H1 (cell line): Measurements from ENCODE around the gene CEBPZ. TPM values are rescaled to one million over a fixed set of nuclear protein-coding genes. Genes with fewer than 3 reads are reported as not detected.

Experiments used
- CTCF ChIA-PET: fragments of 300-600 bp; sonication (Branson Sonifier 250); formaldehyde crosslinking; loops from one replicate; lab custom pipeline; 2021; ENCODE audit not compliant: partially characterized antibody; lab: Charles Lee
- POLR2A ChIA-PET: fragments of 300-600 bp; sonication (Branson Sonifier 250); formaldehyde crosslinking; loops from one replicate; lab custom pipeline; 2021; ENCODE audit warnings: inconsistent platforms; ENCODE audit not compliant: partially characterized antibody; lab: Charles Lee
- DNase-seq, 2 experiments: peaks; one replicate each; pipeline versions ENCODE4 v3.0.0 to v3.0.0-alpha.2; 2010 to 2022; ENCODE audit warnings: low spot score in 2 of 2, low read depth in 1 of 2, mixed read lengths in 1 of 2
- FAIRE-seq: peaks from 2 replicates; lab custom pipeline; 2011; peaks lifted over from hg19 to GRCh38; lab: Jason Lieb, UNC
- H2AFZ ChIP-seq: 2 replicates; pipeline ENCODE4 v1.8.1; 2012; ENCODE audit warnings: low read length, inconsistent platforms
- H2AK5ac ChIP-seq: 2 replicates; pipeline ENCODE4 v1.6.1; 2013; ENCODE audit warnings: low read depth, low read length
- H2BK120ac ChIP-seq: replicated peaks from 2 replicates; pipeline ENCODE3; 2013; ENCODE audit warnings: low read depth, low read length, inconsistent platforms
- H2BK12ac ChIP-seq: 2 replicates; pipeline ENCODE4 v1.6.1; 2013; ENCODE audit warnings: low read depth, low read length
- H2BK15ac ChIP-seq: 2 replicates; pipeline ENCODE4 v1.6.1; 2013; ENCODE audit warnings: low read length
- H2BK20ac ChIP-seq: 2 replicates; pipeline ENCODE4 v1.6.1; 2013; ENCODE audit warnings: low read length
- H2BK5ac ChIP-seq: 2 replicates; pipeline ENCODE4 v1.6.1; 2013; ENCODE audit warnings: low read depth, low read length
- H3K14ac ChIP-seq: 2 replicates; pipeline ENCODE4 v1.6.1; 2013; ENCODE audit warnings: inconsistent platforms; ENCODE audit not compliant: insufficient read length
- H3K18ac ChIP-seq: 2 replicates; pipeline ENCODE4 v1.6.1; 2013; ENCODE audit warnings: low read length; ENCODE audit errors: extremely low read depth
- H3K23ac ChIP-seq: 2 replicates; pipeline ENCODE4 v1.6.1; 2013; ENCODE audit warnings: inconsistent platforms; ENCODE audit not compliant: insufficient read length
- H3K23me2 ChIP-seq: 2 replicates; pipeline ENCODE4 v1.6.1; 2013; ENCODE audit warnings: low read depth, low read length
- H3K27ac ChIP-seq: 2 replicates; pipeline ENCODE4 v1.6.1; 2011; ENCODE audit warnings: low read depth, low read length, inconsistent platforms
- H3K27me3 ChIP-seq, 4 experiments: replicated peaks in 1 of 4; 1 replicate in 1 of 4; 2 replicates in 3 of 4; pipeline versions ENCODE4 v1.6.1 to v1.8.1; 2011 to 2013; ENCODE audit warnings: low read length in 3 of 4, mild to moderate bottlenecking in 3 of 4, inconsistent platforms in 2 of 4, mixed read lengths in 2 of 4, moderate library complexity in 1 of 4; ENCODE audit not compliant: control insufficient read depth in 3 of 4, insufficient read depth in 3 of 4; ENCODE audit errors: extremely low read depth in 1 of 4
- H3K36me3 ChIP-seq, 4 experiments: 2 replicates each; pipeline versions ENCODE4 v1.6.1 to v1.8.1; 2011 to 2013; ENCODE audit warnings: mild to moderate bottlenecking in 4 of 4, low read length in 3 of 4, moderate library complexity in 2 of 4, control low read depth in 1 of 4, inconsistent platforms in 1 of 4; ENCODE audit not compliant: insufficient read depth in 4 of 4, control insufficient read depth in 2 of 4
- H3K4ac ChIP-seq: replicated peaks from 2 replicates; pipeline ENCODE3; 2013; ENCODE audit warnings: low read length, low read depth, mixed read lengths, inconsistent platforms; ENCODE audit not compliant: insufficient read length
- H3K4me1 ChIP-seq, 4 experiments: replicated peaks in 1 of 4; 1 replicate in 1 of 4; 2 replicates in 3 of 4; pipeline versions ENCODE4 v1.6.1 to v1.8.1; 2011 to 2013; ENCODE audit warnings: low read length in 3 of 4, inconsistent platforms in 2 of 4, mixed read lengths in 1 of 4; ENCODE audit not compliant: insufficient read depth in 4 of 4, control insufficient read depth in 3 of 4
- H3K4me2 ChIP-seq, 2 experiments: 2 replicates each; pipeline versions ENCODE4 v1.6.1 to v1.8.1; 2011 to 2013; ENCODE audit warnings: low read depth in 2 of 2, low read length in 2 of 2, control low read depth in 1 of 2, inconsistent platforms in 1 of 2, mild to moderate bottlenecking in 1 of 2; ENCODE audit not compliant: insufficient read depth in 1 of 2
- H3K4me3 ChIP-seq, 4 experiments: fragments of 200-600, 300-600 bp in 1 of 4; sonication (generic), shearing (Covaris generic), sonication (Bioruptor Twin) in 1 of 4; 2 replicates each; pipeline versions ENCODE4 v1.5.1 to v1.8.1; 2011 to 2016; ENCODE audit warnings: low read length in 4 of 4, low read depth in 3 of 4, control low read depth in 2 of 4, inconsistent platforms in 2 of 4, mild to moderate bottlenecking in 2 of 4, mixed read lengths in 1 of 4, moderate library complexity in 1 of 4; ENCODE audit not compliant: insufficient read depth in 2 of 4; ENCODE audit errors: extremely low read depth in 1 of 4
- H3K56ac ChIP-seq: replicated peaks from 2 replicates; pipeline ENCODE3; 2013; ENCODE audit warnings: low read depth, mild to moderate bottlenecking, mixed read lengths, low read length, inconsistent platforms; ENCODE audit not compliant: insufficient read length
- H3K79me1 ChIP-seq: 2 replicates; pipeline ENCODE4 v1.6.1; 2013; ENCODE audit warnings: low read depth, low read length, control low read depth
- H3K79me2 ChIP-seq, 2 experiments: 2 replicates each; pipeline versions ENCODE4 v1.6.1 to v1.8.1; 2012 to 2013; ENCODE audit warnings: low read length in 2 of 2, mild to moderate bottlenecking in 2 of 2, inconsistent platforms in 1 of 2; ENCODE audit not compliant: insufficient read depth in 2 of 2, control insufficient read depth in 1 of 2
- H3K9ac ChIP-seq, 4 experiments: replicated peaks in 1 of 4; 1 replicate in 1 of 4; 2 replicates in 3 of 4; pipeline versions ENCODE4 v1.6.1 to v1.8.1; 2011 to 2013; ENCODE audit warnings: low read depth in 3 of 4, low read length in 3 of 4, control low read depth in 2 of 4, mild to moderate bottlenecking in 2 of 4, moderate library complexity in 2 of 4, inconsistent platforms in 1 of 4; ENCODE audit errors: extremely low read depth in 1 of 4
- H3K9me3 ChIP-seq, 2 experiments: 2 replicates each; pipeline versions ENCODE4 v1.6.1 to v1.8.1; 2012 to 2013; ENCODE audit warnings: mild to moderate bottlenecking in 2 of 2, moderate library complexity in 2 of 2, control low read depth in 1 of 2, inconsistent platforms in 1 of 2, low read depth in 1 of 2, low read length in 1 of 2, mixed read lengths in 1 of 2; ENCODE audit not compliant: insufficient read depth in 2 of 2
- H4K20me1 ChIP-seq, 2 experiments: replicated peaks in 1 of 2; 2 replicates each; pipeline versions ENCODE3 to v1.8.1; 2011 to 2013; ENCODE audit warnings: inconsistent platforms in 2 of 2, low read length in 2 of 2, mild to moderate bottlenecking in 1 of 2; ENCODE audit not compliant: insufficient read depth in 2 of 2, control insufficient read depth in 1 of 2
- H4K5ac ChIP-seq: 2 replicates; pipeline ENCODE4 v1.6.1; 2013; ENCODE audit warnings: low read length, low read depth, mixed read lengths, inconsistent platforms; ENCODE audit not compliant: insufficient read length
- H4K8ac ChIP-seq: 2 replicates; pipeline ENCODE4 v1.8.0; 2013; ENCODE audit warnings: mild to moderate bottlenecking, moderate library complexity, low read length, inconsistent platforms; ENCODE audit not compliant: insufficient read depth; ENCODE audit errors: extremely low read depth
- H4K91ac ChIP-seq: replicated peaks from 2 replicates; pipeline ENCODE3; 2013; ENCODE audit warnings: low read length, mixed read lengths, inconsistent platforms; ENCODE audit not compliant: insufficient read length
- ATF2 ChIP-seq: IDR thresholded peaks from 2 replicates; pipeline ENCODE4 v1.6.1; 2012; ENCODE audit warnings: low read length, inconsistent platforms
- ATF3 ChIP-seq: IDR thresholded peaks from 2 replicates; pipeline ENCODE4 v1.6.1; 2011; ENCODE audit warnings: low read depth, mild to moderate bottlenecking, low read length; ENCODE audit not compliant: insufficient read depth
- CHD2 ChIP-seq: IDR thresholded peaks from 2 replicates; pipeline ENCODE4 v1.6.1; 2012; ENCODE audit warnings: low read length, improper control_type of control experiment
- KDM1A ChIP-seq: fragments of 200-600, 300-600 bp; sonication (generic); IDR thresholded peaks from 2 replicates; pipeline ENCODE4 v1.7.1; 2016; ENCODE audit warnings: mild to moderate bottlenecking, low read length, borderline replicate concordance
- RBBP5 ChIP-seq: IDR thresholded peaks from 2 replicates; pipeline ENCODE4 v1.7.1; 2012; ENCODE audit warnings: low read depth, mild to moderate bottlenecking, inconsistent platforms, low read length, moderate library complexity, borderline replicate concordance
- RXRA ChIP-seq: IDR thresholded peaks from 2 replicates; pipeline ENCODE4 v1.6.1; 2011; ENCODE audit warnings: low read depth, mild to moderate bottlenecking, low read length, moderate library complexity; ENCODE audit not compliant: insufficient read depth
- SIN3A ChIP-seq, 2 experiments: IDR thresholded peaks in 1 of 2; conservative IDR thresholded peaks in 1 of 2; 2 replicates each; pipeline ENCODE4 v1.6.1; 2011 to 2012; ENCODE audit warnings: low read length in 2 of 2, improper control_type of control experiment in 1 of 2, low read depth in 1 of 2, mild to moderate bottlenecking in 1 of 2
- SIX5 ChIP-seq: IDR thresholded peaks from 2 replicates; pipeline ENCODE4 v1.6.1; 2011; ENCODE audit warnings: mild to moderate bottlenecking, low read depth, low read length
- SUZ12 ChIP-seq: fragments of 200-600 bp; sonication (generic); IDR thresholded peaks from 2 replicates; pipeline ENCODE4 v1.6.1; 2012; ENCODE audit warnings: mild to moderate bottlenecking, inconsistent platforms, low read length, moderate library complexity, mixed read lengths
- TAF7 ChIP-seq: optimal IDR thresholded peaks from 2 replicates; pipeline ENCODE3; 2011; ENCODE audit warnings: low read depth, mild to moderate bottlenecking, inconsistent platforms, low read length, moderate library complexity, borderline replicate concordance
- YY1 ChIP-seq: IDR thresholded peaks from 2 replicates; pipeline ENCODE4 v1.6.1; 2011; ENCODE audit warnings: low read depth, mild to moderate bottlenecking, low read length
- WGBS, 2 experiments: shearing (Covaris generic) in 1 of 2; methylation state at CpG; one replicate each; pipeline versions ENCODE4 v1.1.6 to v1.1.7; 2013 to 2015; ENCODE audit warnings: low lambda C conversion rate in 2 of 2, mixed read lengths in 2 of 2, inconsistent platforms in 1 of 2, low coverage in 1 of 2, missing lambda C conversion rate in 1 of 2; ENCODE audit not compliant: insufficient replicate concordance in 2 of 2, insufficient coverage in 1 of 2, insufficient read length in 1 of 2; ENCODE audit errors: extremely low coverage in 1 of 2, missing lambda C conversion rate in 1 of 2; 5-methylcytosine and 5-hydroxymethylcytosine counted together
- polyA plus RNA-seq, 7 experiments: library from polyadenylated mRNA; depleted of rRNA in 3 of 7; stranded (reverse) in 5 of 7; unstranded in 2 of 7; fragments of >200 nt in 5 of 7; fragments of 200-250 nt in 2 of 7; gene quantifications; 1 replicate in 5 of 7; 2 replicates in 1 of 7; 4 replicates in 1 of 7; pipeline versions ENCODE4 v1.2.1 to v1.2.3, GENCODE V29; 2011 to 2013; ENCODE audit warnings: missing spikeins in 2 of 7, mixed read lengths in 2 of 7
- total RNA-seq: library from RNA; stranded (reverse); fragmentation: NEBNext Ultra II Directional; extraction: Animal tissue kit (Norgen Biotek cat#: 25700); gene quantifications from 2 replicates; pipeline ENCODE4 v1.2.1, GENCODE V29; 2021

The CEBPZ gene
- total and polyA plus RNA-seq, 2 of the 8 experiments (the other 6 are each of a cell fraction or from before 2014, with no cell fraction given): 19.1 to 201 TPM

GRCh38 chr2:37243435-37243834, 12.0 kb upstream of the CEBPZ start:
- H3K4me3 ChIP-seq: no peak overlapping the region
- H4K91ac ChIP-seq: no peak overlapping the region
- no peak overlapping the region for H3K27ac ChIP-seq
- H3K79me2 ChIP-seq: no peaks in the 10 kb centered on the region; a peak in 1 of 4 replicates
- H3K9ac ChIP-seq: no peak overlapping the region
- H3K36me3 ChIP-seq: peaks cover 16 to 99% (median 65%) of the 10 kb centered on the region in 4 experiments
- H3K4ac ChIP-seq: no peak overlapping the region
- no peak overlapping the region for H2BK20ac ChIP-seq
- no peak overlapping the region for H2AFZ ChIP-seq
- no peak overlapping the region for H4K5ac ChIP-seq
- peaks cover 0 to 2% of the 10 kb centered on the region in 2 experiments for H4K20me1 ChIP-seq
- no peak overlapping the region for H3K4me2 ChIP-seq
- no peak overlapping the region for H3K56ac ChIP-seq
- FAIRE-seq: no peak
- no peak overlapping the region for H2AK5ac ChIP-seq
- H3K79me1 ChIP-seq: no peaks in the 10 kb centered on the region
- H2BK15ac ChIP-seq: no peak overlapping the region
- H3K23ac ChIP-seq: no peak overlapping the region
- H2BK120ac ChIP-seq: no peak overlapping the region
- no peak for DNase-seq
- CTCF ChIA-PET: interaction anchor here (1.4 to 2.8 kb wide), 3 partner anchors 21 to 75 kb away, joined by 3 to 11 read pairs (median 3); no protein-coding TSS in a partner anchor
- peaks cover 0 to 1% (median 0%) of the 10 kb centered on the region in 4 experiments; a peak in 1 of 7 replicates for H3K27me3 ChIP-seq
- H3K23me2 ChIP-seq: no peaks in the 10 kb centered on the region
- H3K4me1 ChIP-seq: no peaks in the 10 kb centered on the region
- no peak overlapping the region for H3K14ac ChIP-seq
- POLR2A ChIA-PET: interaction anchor here (0.6 to 1.5 kb wide), 9 partner anchors 9 to 78 kb away, joined by 3 to 5 read pairs (median 3); partner anchors contain the start of genes CEBPZ and NDUFAF7
- WGBS, 2 experiments: 98% methylated on average over 4 of the region's 4 CpGs; no CpG with 5 or more reads in 1 of the 2 experiments
- H2BK5ac ChIP-seq: no peak overlapping the region
- no peak overlapping the region for H2BK12ac ChIP-seq
- no peak overlapping the region for H4K8ac ChIP-seq
- no peak overlapping the region for H3K18ac ChIP-seq
- no peaks in the 10 kb centered on the region for H3K9me3 ChIP-seq
- TF ChIP-seq YY1 (no peak), RXRA (no peak), TAF7 (no peak), SUZ12 (no peak), RBBP5 (no peak), CHD2 (no peak), SIX5 (no peak), SIN3A (conservative IDR thresholded peaks at IDR 0.05 in 1 of 2, IDR thresholded peaks at IDR 0.05 in 1 of 2; ENCODE audit: low read depth in 1 of 2, low read length in 2 of 2) (no peak), ATF2 (no peak), ATF3 (no peak), KDM1A (no peak)
